Tibial nerve (tissue), 4 donors: Measurements from ENCODE around the gene ZNF124.

ENCODE experiments used
- CTCF ChIP-seq, 5 experiments: fragments of 200-600 bp in 3 of 5; fragments of 450-650 bp in 2 of 5; sonication (generic) in 3 of 5; IDR thresholded peaks; one replicate each; pipeline ENCODE4 v1.5.1; 2016 to 2019; ENCODE audit warnings: antibody characterized with exemption in 5 of 5, mild to moderate bottlenecking in 3 of 5, moderate library complexity in 2 of 5
- EP300 ChIP-seq, 2 donors: sonication (generic); formaldehyde crosslinking; IDR thresholded peaks; one replicate each; pipeline ENCODE4 v1.6.1; 2017; ENCODE audit warnings: antibody characterized with exemption in 2 of 2, mild to moderate bottlenecking in 1 of 2
- POLR2A ChIP-seq, 2 donors: fragments of 450-650 bp; IDR thresholded peaks; one replicate each; pipeline ENCODE4 v1.6.1; 2017; ENCODE audit warnings: antibody characterized with exemption in 2 of 2, mild to moderate bottlenecking in 2 of 2, moderate library complexity in 2 of 2

- TF ChIP-seq CTCF (IDR thresholded peaks at IDR 0.05) (no peak), POLR2A (IDR thresholded peaks at IDR 0.05) (no peak), EP300 (IDR thresholded peaks at IDR 0.05) (no peak)
These were observed 40.2 kb upstream of the ZNF124 start for GRCh38 chr1:247212012-247212411.
